ENCODE data around the gene EEF1A2. TPM values are rescaled to one million over a fixed set of nuclear protein-coding genes. Genes with fewer than 3 reads are reported as not detected.

EEF1A2 gene
- total and polyA plus RNA-seq, 4 donors, result 0.05 to 0.12 TPM; not detected in 2

- Histone ChIP-seq H3K4me3 (ENCODE audit: low read depth in 1 of 3, low read length in 3 of 3) (no peak overlapping the region), H3K27ac (ENCODE audit: low read depth in 1 of 2, low read length in 2 of 2) (no peak overlapping the region), H3K27me3 (ENCODE audit: control insufficient read depth in 4 of 4, insufficient read depth in 4 of 4, low read length in 3 of 4) (peaks cover 2 to 9% (median 5%) of the 10 kb centered on the region in 4 donors), H3K9ac (ENCODE audit: low read depth in 1 of 2, low read length in 2 of 2) (no peak overlapping the region), H3K4me1 (ENCODE audit: control insufficient read depth in 4 of 4, insufficient read depth in 4 of 4, low read length in 3 of 4) (peaks cover 0 to 6% (median 0%) of the 10 kb centered on the region in 4 donors), H3K36me3 (ENCODE audit: control insufficient read depth in 4 of 4, insufficient read depth in 3 of 4, low read depth in 1 of 4, low read length in 3 of 4) (no peaks in the 10 kb centered on the region), H3K9me3 (ENCODE audit: control insufficient read depth in 4 of 4, low read length in 3 of 4) (peaks cover 0 to 2% (median 0%) of the 10 kb centered on the region in 4 donors)
- no peak for TF ChIP-seq ATF3 (IDR thresholded peaks at IDR 0.05)
- TF ChIP-seq FOXA2 (IDR thresholded peaks at IDR 0.05), result no peak
- no peak for TF ChIP-seq EGR1 (IDR thresholded peaks at IDR 0.05; ENCODE audit: low read depth in 2 of 2)
- no peak for TF ChIP-seq CTCF (IDR thresholded peaks at IDR 0.05; ENCODE audit: low read depth, low read length, missing input control)
- no peak for TF ChIP-seq JUND (IDR thresholded peaks at IDR 0.05)
- no peak for TF ChIP-seq ZBTB33 (IDR thresholded peaks at IDR 0.05)
- no peak for TF ChIP-seq MAX (IDR thresholded peaks at IDR 0.05)
- TF ChIP-seq NR2F2 (IDR thresholded peaks at IDR 0.05), result no peak
- TF ChIP-seq RXRA (IDR thresholded peaks at IDR 0.05), result no peak
- TF ChIP-seq RAD21 (IDR thresholded peaks at IDR 0.05), result no peak
- TF ChIP-seq YY1 (IDR thresholded peaks at IDR 0.05), result no peak
- no peak for TF ChIP-seq TAF1 (conservative IDR thresholded peaks at IDR 0.05)
- TF ChIP-seq GABPA (IDR thresholded peaks at IDR 0.05 in 1 of 2, conservative IDR thresholded peaks at IDR 0.05 in 1 of 2), result no peak
- no peak for TF ChIP-seq HNF4A (conservative IDR thresholded peaks at IDR 0.05)
- 88% methylated on average over 17 of the region's 17 CpGs for WGBS
- DNase-seq (ENCODE audit: low spot score), result no peak
Measured at GRCh38 chr20:63486300-63486855, 12.5 kb downstream of the EEF1A2 start.

GRCh38 chr20:63484651-63485403, 14.1 kb downstream of the EEF1A2 start:
- H3K36me3 ChIP-seq (ENCODE audit: control insufficient read depth in 4 of 4, insufficient read depth in 3 of 4, low read depth in 1 of 4, low read length in 3 of 4), result no peaks in the 10 kb centered on the region
- no peak for DNase-seq (ENCODE audit: low spot score)
- peaks cover 2 to 11% (median 6%) of the 10 kb centered on the region in 4 donors for H3K27me3 ChIP-seq (ENCODE audit: control insufficient read depth in 4 of 4, insufficient read depth in 4 of 4, low read length in 3 of 4)
- no peak overlapping the region for H3K9ac ChIP-seq (ENCODE audit: low read depth in 1 of 2, low read length in 2 of 2)
- no peak overlapping the region for H3K27ac ChIP-seq (ENCODE audit: low read depth in 1 of 2, low read length in 2 of 2)
- peaks cover 0 to 6% (median 0%) of the 10 kb centered on the region in 4 donors for H3K4me1 ChIP-seq (ENCODE audit: control insufficient read depth in 4 of 4, insufficient read depth in 4 of 4, low read length in 3 of 4)
- no peak overlapping the region for H3K4me3 ChIP-seq (ENCODE audit: low read depth in 1 of 3, low read length in 3 of 3)
- H3K9me3 ChIP-seq (ENCODE audit: control insufficient read depth in 4 of 4, low read length in 3 of 4), result peaks cover 0 to 2% (median 0%) of the 10 kb centered on the region in 4 donors
- WGBS, result 59% methylated on average over 18 of the region's 18 CpGs
- TF ChIP-seq NR2F2 (IDR thresholded peaks at IDR 0.05), result no peak
- TF ChIP-seq GABPA (IDR thresholded peaks at IDR 0.05 in 1 of 2, conservative IDR thresholded peaks at IDR 0.05 in 1 of 2), result no peak
- TF ChIP-seq CTCF (IDR thresholded peaks at IDR 0.05; ENCODE audit: low read depth, low read length, missing input control), result no peak
- no peak for TF ChIP-seq MAX (IDR thresholded peaks at IDR 0.05)
- no peak for TF ChIP-seq RXRA (IDR thresholded peaks at IDR 0.05)
- TF ChIP-seq FOXA1 (IDR thresholded peaks at IDR 0.05), result no peak
- TF ChIP-seq SP1 (IDR thresholded peaks at IDR 0.05), result no peak
- TF ChIP-seq REST (IDR thresholded peaks at IDR 0.05), result no peak
- TF ChIP-seq YY1 (IDR thresholded peaks at IDR 0.05), result no peak
- TF ChIP-seq ATF3 (IDR thresholded peaks at IDR 0.05), result no peak
- TF ChIP-seq HNF4A (conservative IDR thresholded peaks at IDR 0.05), result no peak
